ENCODE data around the gene CA10. TPM values are rescaled to one million over a fixed set of nuclear protein-coding genes. Genes with fewer than 3 reads are reported as not detected.

Gene CA10
- total and polyA plus RNA-seq, 2 donors (not counting 3 experiments of a cell fraction or from before 2014, with no cell fraction given) = not detected

DNA sequence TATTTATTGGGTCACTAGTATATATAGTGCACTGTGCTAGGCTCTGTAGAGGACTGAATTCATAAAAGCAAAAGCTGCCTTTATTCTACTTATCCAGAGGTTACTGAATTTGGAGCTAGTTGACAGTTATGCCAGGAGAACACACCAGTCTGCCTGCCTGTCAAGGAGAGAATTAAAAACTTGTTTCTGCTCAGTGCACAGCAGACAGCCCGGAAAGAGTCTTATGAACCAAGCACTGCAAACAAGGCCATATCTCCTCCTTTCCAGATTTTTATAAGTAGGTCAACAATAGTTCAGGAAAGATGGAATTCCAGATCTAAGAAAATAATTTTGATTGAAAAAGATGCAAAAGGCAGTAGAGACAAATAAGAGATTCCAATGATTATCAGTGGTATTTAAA lies 267.8 kb downstream of the CA10 start:
- H3K4me1 ChIP-seq (ENCODE audit: control insufficient read depth, extremely low read depth, insufficient read depth, low read length) = no peaks in the 10 kb centered on the region
- H3K36me3 ChIP-seq (ENCODE audit: control insufficient read depth in 2 of 2, extremely low read depth in 1 of 2, insufficient read depth in 2 of 2, low read length in 2 of 2) = no peaks in the 10 kb centered on the region
- ChIA-PET POLR2A (no interaction called here), CTCF (no interaction called here)
- H3K9ac ChIP-seq (replicated peaks; ENCODE audit: extremely low read depth, insufficient read depth, low read length) = no peak overlapping the region
- H3K4me2 ChIP-seq (ENCODE audit: insufficient read depth, low read length) = no peak overlapping the region
- intact Hi-C loops (cut with micrococcal nuclease) = no loop called here
- no TSS peak for BruUV-seq (replicated peaks)
- no peak for FAIRE-seq
- dilution Hi-C loops (cut with MboI; ENCODE audit: extremely low pct_ligation_motif_present, low sequenced_read_pairs) = no loop called here
- H3K79me2 ChIP-seq (ENCODE audit: control insufficient read depth, insufficient read depth, low read length) = no peaks in the 10 kb centered on the region
- no peaks in the 10 kb centered on the region for H3K9me1 ChIP-seq (replicated peaks; ENCODE audit: control insufficient read depth, extremely low read depth, insufficient read depth, low read length)
- H3K27me3 ChIP-seq (ENCODE audit: control insufficient read depth in 2 of 2, insufficient read depth in 2 of 2, low read length in 2 of 2) = no peaks in the 10 kb centered on the region
- DNase-seq (ENCODE audit: low read depth, low spot score) = no peak
- TF ChIP-seq POLR2AphosphoS5 (IDR thresholded peaks at IDR 0.05; ENCODE audit: insufficient read depth, low read depth, low read length) (no peak), JUN (IDR thresholded peaks at IDR 0.05; ENCODE audit: borderline replicate concordance, insufficient read depth, insufficient read length, low read depth) (no peak), FOS (IDR thresholded peaks at IDR 0.05; ENCODE audit: borderline replicate concordance, insufficient read depth, low read length) (no peak), EZH2 (IDR thresholded peaks at IDR 0.05; ENCODE audit: borderline replicate concordance, low read depth, low read length, severe bottlenecking) (no peak), GATA2 (IDR thresholded peaks at IDR 0.05; ENCODE audit: insufficient read depth, insufficient read length, low read depth, low read length) (no peak), MYC (IDR thresholded peaks at IDR 0.05; ENCODE audit: low read depth, low read length) (no peak), POLR2A (IDR thresholded peaks at IDR 0.05; ENCODE audit: low read depth, low read length) (no peak)
- TF ChIP-seq, protein P1, sequence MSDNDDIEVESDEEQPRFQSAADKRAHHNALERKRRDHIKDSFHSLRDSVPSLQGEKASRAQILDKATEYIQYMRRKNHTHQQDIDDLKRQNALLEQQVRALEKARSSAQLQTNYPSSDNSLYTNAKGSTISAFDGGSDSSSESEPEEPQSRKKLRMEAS (IDR thresholded peaks at IDR 0.05; ENCODE audit: insufficient read depth, insufficient read length) = no peak
- TF ChIP-seq, protein P2, sequence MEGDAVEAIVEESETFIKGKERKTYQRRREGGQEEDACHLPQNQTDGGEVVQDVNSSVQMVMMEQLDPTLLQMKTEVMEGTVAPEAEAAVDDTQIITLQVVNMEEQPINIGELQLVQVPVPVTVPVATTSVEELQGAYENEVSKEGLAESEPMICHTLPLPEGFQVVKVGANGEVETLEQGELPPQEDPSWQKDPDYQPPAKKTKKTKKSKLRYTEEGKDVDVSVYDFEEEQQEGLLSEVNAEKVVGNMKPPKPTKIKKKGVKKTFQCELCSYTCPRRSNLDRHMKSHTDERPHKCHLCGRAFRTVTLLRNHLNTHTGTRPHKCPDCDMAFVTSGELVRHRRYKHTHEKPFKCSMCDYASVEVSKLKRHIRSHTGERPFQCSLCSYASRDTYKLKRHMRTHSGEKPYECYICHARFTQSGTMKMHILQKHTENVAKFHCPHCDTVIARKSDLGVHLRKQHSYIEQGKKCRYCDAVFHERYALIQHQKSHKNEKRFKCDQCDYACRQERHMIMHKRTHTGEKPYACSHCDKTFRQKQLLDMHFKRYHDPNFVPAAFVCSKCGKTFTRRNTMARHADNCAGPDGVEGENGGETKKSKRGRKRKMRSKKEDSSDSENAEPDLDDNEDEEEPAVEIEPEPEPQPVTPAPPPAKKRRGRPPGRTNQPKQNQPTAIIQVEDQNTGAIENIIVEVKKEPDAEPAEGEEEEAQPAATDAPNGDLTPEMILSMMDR (IDR thresholded peaks at IDR 0.05; ENCODE audit: extremely low read depth in 1 of 2, insufficient read depth in 1 of 2, low read depth in 1 of 2, low read length in 2 of 2) = no peak
- H3K9me3 ChIP-seq (replicated peaks; ENCODE audit: control insufficient read depth, insufficient read depth, low read length) = peaks cover 3% of the 10 kb centered on the region
- no peak overlapping the region for H2AFZ ChIP-seq (ENCODE audit: low read depth, low read length)
- H3K4me3 ChIP-seq (replicated peaks in 1 of 3; ENCODE audit: insufficient read depth in 1 of 3, low read depth in 1 of 3, low read length in 3 of 3) = no peak overlapping the region
- H3K27ac ChIP-seq (ENCODE audit: insufficient read depth, low read depth, low read length) = no peak overlapping the region
- H4K20me1 ChIP-seq (replicated peaks; ENCODE audit: control insufficient read depth, extremely low read depth, insufficient read depth, low read length) = no peaks in the 10 kb centered on the region
